Nasal cavity respiratory epithelium epithelial cell of viscerocranial mucosa (primary cell): ENCODE results near the gene INHBB. TPM values are rescaled to one million over a fixed set of nuclear protein-coding genes. Genes with fewer than 3 reads are reported as not detected.

Experiments
- total RNA-seq: library from RNA; depleted of rRNA; stranded (reverse); fragments of >200 nt; gene quantifications from 2 replicates; pipeline ENCODE4 v1.2.3, GENCODE V29; 2014

The INHBB gene
- total RNA-seq, result 0.21 and 0.34 TPM in 2 replicates

DNA sequence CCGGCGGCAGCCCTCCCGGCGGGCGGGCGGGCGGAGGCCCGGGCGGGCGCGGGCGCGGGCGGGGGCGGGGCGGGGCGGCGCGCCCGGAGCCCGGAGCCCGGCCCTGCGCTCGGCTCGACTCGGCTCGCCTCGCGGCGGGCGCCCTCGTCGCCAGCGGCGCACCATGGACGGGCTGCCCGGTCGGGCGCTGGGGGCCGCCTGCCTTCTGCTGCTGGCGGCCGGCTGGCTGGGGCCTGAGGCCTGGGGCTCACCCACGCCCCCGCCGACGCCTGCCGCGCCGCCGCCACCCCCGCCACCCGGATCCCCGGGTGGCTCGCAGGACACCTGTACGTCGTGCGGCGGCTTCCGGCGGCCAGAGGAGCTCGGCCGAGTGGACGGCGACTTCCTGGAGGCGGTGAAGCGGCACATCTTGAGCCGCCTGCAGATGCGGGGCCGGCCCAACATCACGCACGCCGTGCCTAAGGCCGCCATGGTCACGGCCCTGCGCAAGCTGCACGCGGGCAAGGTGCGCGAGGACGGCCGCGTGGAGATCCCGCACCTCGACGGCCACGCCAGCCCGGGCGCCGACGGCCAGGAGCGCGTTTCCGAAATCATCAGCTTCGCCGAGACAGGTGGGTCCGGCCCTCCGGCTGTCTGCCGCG, at the start of gene INHBB:
Gene INHBB (plus strand): TSS at position 111 of the 641 bp plus-strand sequence. CDS start 53 bp downstream, at position 164.

Other genes starting within 250 kb of the INHBB start
- 26.7 and 38.6 TPM in 2 replicates for gene TMEM185B, start 122.7 kb upstream of the INHBB start, total RNA-seq
- gene RALB, start 93.3 kb upstream of the INHBB start, total RNA-seq, result 53.3 and 72.5 TPM in 2 replicates